ENCODE results near the gene RBM17.
"Not testable (repeated sequence)": the region's sequence is repeated elsewhere in the genome, so short reads cannot be mapped to it uniquely, and the experiment has no call there.

The RBM17 gene

DNA sequence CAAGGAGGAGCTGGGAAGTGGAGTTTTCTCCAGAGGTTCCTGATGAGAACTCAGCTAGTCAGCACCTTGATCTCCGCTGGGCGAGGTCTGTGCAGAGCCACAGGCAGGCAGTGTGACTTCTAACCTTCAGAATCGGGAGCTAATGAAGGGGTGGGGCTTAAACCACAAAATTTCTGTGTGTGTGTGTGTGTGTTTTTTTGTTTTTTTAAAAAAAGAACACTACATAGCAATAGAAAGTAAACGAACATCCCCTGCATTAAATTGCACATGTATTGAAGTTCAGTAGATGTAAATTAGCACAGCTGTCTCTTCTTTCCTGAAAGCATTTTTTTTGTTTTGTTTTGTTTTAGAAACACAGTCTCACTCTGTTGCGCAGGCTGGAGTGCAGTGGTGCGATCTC, 46.2 kb downstream of the RBM17 start:
- DNase-seq (ENCODE audit: low read depth in 2 of 3, low spot score in 2 of 3): no peak

DNA sequence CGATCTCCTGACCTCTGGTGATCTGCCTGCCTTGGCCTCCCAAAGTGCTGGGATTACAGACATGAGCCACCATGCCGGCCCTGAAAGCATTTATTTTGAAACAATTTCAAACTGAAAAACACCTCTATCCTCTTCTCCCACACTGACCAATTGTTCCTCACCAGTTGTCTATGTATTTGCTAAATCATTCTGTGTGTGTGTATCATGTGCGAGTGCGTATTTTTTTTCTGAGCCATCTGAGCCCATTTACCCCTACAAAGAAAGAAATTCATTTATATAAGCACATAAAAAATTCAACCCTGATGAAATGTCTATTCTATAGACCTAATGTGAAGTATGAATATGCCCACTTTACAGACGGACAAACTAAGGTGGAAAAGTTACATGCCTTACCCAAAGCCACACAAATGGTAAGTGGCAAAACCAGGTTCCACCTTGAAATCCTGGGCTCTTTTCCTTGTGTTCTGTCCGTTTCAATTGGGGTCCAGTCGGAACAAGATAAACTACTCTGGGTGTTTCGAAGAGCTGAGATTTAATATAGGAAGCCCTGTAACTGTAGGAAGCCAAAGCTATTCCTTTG, 46.8 kb downstream of the RBM17 start:
- no peak for DNase-seq (ENCODE audit: low read depth in 2 of 3, low spot score in 2 of 3)

DNA sequence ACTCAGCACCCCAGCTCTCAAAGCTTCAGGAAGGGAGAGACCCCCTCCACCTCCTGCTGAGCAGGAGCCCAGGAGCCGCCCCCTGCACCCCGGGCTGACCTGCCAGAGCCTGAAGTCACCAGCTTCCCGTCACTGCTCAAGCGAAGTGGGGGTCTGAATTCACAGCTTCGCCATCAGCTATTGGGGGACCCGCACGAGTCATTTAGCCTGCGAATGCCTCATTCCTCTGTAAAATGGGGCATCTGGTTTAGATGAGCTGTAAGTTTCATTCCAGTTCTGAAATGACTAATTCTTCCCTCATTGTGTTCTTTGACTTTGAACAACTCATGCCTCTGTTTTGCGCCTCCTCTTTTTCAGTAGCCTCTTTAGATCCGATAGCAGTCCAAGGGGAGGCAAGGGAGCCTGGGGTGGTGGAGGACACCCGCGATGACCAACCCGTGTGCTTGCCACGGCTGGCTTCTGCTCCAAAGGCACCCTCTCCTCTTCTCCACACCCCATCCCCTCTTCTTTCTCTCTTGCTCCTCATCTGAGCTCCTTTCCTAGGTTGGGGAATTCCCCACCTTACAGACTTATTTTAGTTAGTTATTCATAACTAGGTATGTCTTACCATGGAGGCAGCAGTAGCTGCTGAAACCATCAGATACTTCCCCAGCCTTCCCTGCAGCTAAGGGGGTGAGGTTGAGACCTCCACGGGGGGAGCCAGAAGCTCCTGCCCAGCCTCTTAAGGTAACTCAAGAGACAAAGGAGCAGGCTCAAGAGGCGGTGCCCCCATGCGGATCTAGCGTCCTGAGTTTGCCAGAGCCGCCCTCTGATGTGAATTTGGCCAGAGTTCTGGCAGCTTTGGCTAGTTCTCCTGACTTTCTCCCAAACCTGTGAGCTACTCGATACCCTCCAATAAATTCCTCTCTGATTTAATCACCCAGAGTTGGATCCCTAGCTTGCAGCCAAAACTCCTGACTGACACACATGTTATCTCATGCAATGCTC, 47.7 kb downstream of the RBM17 start:
- DNase-seq (ENCODE audit: low read depth in 2 of 3, low spot score in 2 of 3): peak in 1 of 3 experiments; percentile 59

DNA sequence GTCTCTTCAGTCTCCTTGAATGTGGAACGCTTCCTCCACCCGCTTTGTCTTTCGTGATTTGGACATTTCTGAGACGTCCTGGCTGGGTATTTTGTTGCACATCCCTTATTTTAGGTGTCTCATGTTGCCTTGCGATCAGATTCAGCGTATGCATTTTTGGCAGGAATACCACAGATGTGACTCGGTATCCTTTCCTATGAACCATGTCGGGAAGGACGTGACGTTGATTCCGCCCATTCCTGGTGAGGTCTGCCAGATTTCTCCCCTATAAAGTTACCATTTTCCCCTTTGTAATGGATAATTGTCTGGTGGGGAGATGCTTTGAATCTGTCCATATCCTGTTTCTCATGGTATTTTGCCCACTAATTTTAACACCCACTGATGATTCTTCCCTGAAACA, 49.6 kb downstream of the RBM17 start:
- DNase-seq (ENCODE audit: low read depth in 2 of 3, low spot score in 2 of 3): no peak

DNA sequence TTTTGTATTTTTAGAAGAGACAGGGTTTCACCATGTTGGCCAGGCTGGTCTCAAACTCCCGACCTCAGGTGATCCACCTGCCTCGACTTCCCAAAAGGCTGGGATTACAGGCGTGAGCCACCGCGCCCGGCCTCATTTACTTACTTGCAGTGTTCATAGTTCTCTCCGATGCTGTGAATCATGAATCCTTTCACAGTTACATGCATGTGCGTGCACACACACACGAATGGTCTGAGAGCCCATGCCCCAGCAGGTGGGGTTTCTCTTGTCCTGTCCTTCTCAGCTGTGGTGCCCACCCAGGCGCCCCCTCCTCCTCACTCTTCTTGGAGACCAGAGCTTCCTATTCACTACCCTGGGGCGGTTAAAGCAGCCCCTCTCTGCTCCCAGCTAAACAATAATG, 50.6 kb downstream of the RBM17 start:
- no peak for DNase-seq (ENCODE audit: low read depth in 2 of 3, low spot score in 2 of 3)

DNA sequence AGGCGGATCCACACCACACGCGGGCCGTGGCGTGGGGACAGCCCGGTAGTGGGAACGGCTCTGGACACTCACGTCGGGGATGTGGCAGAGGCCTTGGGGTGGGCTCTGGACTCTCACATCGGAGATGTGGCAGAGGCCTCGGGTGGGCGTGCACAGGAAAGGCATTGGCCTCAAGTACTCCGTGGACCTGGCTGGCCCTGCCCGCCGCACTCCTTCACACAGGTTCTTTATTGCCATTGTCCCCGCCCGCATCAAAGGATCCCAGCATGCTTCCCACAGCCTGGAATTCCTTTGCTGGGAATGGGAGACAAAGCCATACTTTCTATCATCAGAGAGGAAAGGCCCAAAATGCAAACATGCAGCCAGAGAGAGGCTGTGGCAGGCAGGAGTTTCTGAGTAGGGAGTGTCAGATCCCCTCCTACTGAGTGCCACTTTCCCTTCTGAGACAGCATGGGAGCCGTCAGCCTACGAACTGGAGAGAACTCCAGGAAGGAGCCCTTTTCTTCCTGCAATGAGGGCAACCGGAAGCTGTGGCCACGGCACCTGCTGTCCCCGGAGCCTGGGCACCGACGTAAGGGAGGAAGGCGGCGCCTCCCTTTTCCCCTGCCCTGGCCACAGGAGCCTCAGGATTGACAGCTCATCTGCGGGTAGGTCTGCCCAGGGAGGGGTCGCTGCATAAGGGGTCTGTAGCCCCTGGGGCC, 51.5 kb downstream of the RBM17 start:
- DNase-seq (ENCODE audit: low read depth in 2 of 3, low spot score in 2 of 3): no peak

DNA sequence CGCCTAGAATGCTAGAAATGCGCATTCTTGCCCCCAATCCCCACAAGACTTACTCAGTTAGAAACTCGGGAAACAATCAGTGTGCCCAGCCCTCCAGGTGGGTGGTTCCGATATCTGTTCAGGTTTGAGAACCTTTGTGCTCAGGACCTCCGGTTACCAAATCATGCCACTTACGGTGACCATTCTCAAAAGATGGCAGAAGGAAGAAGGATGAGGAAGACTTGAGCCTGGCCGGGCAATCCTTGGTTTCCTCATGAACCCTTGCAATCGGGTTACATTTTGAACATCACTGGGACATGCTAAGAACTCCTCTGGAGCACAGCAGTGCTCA, 52.1 kb downstream of the RBM17 start:
- DNase-seq (ENCODE audit: low read depth in 2 of 3, low spot score in 2 of 3): no peak

DNA sequence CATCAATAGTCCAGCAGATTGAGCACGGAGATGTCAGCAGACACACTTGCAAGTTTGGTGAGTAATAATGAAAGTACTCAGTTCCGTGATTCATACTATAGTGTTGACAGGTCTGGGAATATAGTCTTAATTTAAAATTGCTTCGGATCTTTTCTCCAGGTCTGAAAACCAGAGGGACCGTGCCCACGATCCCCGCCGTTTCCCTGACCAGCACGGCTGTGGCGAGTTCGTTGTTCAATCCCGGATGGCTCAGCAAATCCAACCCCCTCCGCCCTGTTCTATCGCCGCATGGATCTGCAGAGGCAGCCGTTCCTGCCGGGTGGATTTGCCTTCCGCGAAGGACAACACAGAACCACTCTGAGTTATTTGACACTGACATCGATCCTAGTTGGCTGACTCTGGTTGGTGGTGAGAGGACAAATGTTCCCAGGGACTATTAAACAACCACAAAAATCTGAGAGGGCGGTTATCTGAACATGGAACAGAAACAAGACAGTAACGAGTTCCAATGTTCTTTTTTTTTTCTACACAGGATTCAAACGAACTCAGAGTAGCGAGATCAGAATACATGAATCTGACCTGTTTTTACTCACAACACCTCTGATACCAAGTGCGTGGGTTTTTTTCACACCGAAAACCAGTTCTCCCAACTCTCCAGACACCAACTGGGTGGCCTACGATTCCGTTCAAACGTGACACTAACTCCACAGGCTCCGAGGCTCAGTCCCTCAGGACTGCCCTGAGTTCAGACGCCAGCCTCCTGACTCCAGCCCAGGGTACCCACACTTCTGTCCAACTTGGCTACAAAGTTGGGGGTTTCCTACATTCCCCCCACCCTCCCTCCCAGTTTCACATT, 52.7 kb downstream of the RBM17 start:
- peak in 1 of 3 experiments; percentile 43 for DNase-seq (ENCODE audit: low read depth in 2 of 3, low spot score in 2 of 3)

DNA sequence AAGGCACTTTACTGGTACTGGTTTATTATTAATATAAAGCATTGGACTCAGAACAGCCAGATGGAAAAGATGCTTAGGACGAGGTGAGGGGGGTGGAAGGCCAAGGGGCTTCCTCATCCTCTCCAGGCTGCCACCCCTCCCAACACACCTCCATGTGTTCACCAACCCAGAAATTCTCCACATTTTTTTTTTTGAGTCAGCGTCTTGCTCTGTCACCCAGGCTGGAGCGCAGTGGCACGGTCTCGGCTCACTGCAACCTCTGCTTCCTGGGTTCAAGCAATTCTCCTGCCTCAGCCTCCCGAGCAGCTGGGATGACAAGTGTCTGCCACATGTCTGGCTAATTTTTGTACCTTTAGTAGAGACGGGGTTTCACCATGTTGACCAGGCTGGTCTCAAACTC, 53.4 kb downstream of the RBM17 start:
- DNase-seq (ENCODE audit: low read depth in 2 of 3, low spot score in 2 of 3): not testable (repeated sequence)

DNA sequence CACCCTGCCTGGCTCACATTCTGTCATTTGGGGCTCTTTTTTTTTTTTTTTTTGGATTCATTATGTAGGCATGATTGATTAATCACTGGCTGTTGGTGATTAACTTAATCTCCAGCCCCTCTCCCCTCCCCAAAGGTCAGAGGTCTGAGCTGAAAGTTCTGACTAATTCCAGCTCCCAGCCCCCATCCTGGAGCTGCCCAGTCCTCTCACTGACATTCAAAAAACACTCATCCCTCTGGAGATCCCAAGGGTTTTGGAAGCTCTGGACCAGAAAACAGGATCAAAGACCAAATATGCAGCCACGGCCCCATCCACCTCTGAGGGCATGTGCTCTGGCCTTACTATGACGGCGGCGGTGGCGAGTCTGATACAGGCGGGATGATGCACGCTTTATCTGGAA, 53.8 kb downstream of the RBM17 start:
- DNase-seq (ENCODE audit: low read depth in 2 of 3, low spot score in 2 of 3): no peak

DNA sequence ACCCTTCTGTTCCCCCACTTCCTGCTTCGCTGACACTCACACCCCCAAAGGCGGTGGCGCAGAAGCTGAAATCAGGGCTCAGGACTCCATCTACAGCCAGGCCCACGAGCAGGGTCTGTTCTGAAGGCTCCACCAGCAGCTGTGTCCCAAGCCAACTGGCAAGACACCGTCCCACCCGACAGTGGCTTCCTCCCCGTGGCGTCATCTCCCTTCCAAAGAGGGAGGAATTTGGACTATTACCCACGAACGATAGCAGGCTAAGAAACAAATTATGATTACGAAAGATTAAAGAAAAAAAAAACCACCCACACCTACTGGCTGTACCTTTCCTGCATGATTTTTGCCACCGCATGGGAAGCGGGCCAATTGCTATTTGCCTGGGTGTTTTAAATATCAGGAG, 54.3 kb downstream of the RBM17 start:
- DNase-seq (ENCODE audit: low read depth in 2 of 3, low spot score in 2 of 3): no peak

DNA sequence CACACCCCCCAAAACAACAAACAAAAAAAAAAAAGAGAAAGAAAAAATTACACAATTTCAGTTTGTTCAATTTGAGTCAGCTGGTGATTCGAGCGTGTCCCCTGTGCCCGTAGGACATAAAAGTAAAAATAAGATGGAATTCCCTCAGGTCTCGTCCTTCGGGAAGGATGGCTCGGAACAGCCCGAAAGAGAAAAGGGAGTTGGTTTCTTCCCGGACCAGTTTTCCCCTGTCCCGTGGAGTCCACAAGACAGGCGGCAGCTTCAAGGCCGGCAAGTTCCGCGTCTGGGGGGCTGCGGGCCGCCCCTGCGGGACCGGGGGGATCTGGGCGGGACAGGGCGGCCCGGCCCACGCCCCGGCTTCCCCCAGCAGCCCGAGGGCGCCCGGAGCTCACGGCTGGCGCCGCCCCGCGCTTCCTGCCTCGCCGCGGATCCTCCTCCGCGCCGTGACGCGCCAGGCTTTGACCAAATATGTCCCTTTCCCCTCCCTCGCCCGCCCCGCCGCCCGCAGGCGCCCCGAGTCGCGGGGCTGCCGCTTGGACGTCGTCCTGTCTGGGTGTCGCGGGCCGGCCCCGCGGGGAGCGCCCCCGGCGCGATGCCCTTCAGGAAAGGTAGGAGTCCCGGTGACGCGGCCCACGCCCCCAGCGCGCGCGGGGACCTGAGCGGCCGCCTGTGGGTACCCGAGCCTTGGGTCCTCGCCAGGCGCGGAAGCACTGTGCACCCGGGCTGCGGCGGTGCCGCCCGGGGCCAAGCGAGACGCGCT, 55.8 kb downstream of the RBM17 start:
- DNase-seq (ENCODE audit: low read depth in 2 of 3, low spot score in 2 of 3): peak; percentile 74 to 83 (median 81)

DNA sequence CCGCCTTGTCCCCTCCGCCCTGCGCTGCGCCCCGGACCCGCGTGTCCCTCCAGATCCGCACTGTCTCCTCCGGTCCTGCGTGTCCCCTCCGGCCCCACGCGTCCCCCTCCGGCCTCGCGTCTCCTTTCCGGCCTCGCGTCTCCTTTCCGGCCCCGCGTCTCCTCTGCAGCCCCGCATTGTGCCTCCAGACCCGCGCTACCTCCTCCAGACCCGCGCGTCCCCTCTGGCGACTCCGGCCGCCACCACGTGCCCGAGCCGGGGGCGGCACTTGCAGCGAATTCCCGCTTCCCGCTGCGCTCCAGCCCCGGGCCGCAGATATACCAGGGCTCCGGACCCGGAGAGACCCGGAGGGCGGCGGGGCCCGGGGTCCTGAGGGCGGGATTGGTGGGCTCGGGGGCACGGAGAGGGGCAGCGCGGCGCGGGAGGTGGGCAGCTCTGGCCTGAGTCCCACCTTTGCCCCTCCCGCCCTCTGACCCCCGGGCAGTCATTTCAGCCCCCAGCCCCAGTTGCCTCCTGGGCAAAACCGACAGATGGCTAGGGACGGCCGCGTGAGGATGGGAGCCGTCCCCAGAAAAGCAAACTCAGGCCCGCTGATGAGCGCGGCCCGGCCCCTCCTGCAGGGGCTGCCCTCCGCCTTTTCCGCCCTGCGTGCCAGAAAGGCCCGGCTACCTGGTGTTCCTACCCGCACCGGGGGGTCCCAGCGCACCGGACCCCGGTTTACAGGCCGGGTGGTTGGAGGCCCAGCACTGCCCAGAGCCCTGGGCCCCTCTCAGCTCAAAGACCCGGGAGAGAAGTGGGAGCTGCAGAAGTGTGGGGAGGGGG, 56.5 kb downstream of the RBM17 start:
- DNase-seq (ENCODE audit: low read depth in 2 of 3, low spot score in 2 of 3): no peak

DNA sequence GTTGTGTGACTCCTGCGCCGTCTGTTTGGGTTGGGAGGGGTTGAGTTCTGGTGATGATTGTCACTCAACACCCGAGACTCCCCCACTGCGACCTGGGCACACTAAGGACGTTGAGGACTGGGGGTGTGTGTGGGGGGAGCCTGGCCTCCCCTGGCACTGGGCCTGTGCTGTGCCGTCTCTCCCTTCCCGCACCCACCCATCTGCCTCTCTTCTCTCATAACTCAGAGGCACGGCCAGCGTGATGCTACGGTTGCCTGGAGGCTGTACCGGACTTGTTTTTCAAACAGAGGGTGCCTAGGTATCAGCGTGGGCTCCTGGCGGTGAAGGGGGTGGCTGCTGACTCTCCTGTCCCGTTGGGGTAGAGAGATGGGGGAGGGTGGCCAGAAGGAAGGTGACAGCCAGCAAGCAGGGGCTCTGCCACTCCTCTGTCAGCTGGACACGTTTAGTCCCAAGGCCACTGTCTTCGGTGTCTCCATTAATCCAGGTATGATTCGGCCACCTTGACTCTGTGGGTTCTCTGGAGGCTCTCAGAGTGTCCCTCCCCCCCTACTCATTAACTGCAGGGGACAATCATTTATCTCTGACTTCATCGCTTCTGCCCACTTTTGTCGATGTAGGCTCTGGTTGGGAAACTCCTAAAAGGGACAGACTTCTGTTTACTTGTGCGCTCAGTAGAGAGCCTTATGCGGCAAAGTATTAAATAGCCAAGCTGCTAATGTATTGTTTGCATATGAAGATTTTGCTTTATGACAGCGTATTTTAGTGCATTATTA, 57.4 kb downstream of the RBM17 start:
- no peak for DNase-seq (ENCODE audit: low read depth in 2 of 3, low spot score in 2 of 3)

DNA sequence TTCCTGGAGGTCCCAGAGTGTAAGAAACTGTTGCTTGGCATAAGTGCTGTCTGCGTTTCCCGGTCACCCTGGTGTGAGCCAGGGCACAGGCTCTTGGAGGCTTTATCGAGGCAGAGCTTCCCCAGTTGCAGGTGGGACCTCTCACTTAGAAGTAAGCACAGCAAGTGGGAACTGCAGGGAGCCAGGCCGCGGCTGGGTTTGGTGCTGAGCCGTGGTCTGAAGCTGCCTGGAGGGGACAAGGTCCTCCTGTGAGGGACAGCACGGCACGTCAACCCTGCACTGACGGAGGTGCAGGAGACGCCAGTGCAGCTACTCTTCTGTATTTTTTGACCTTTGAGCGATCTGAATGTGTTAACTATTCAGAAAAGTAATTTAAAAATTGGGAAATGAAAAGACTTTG, 58.1 kb downstream of the RBM17 start:
- DNase-seq (ENCODE audit: low read depth in 2 of 3, low spot score in 2 of 3): no peak

DNA sequence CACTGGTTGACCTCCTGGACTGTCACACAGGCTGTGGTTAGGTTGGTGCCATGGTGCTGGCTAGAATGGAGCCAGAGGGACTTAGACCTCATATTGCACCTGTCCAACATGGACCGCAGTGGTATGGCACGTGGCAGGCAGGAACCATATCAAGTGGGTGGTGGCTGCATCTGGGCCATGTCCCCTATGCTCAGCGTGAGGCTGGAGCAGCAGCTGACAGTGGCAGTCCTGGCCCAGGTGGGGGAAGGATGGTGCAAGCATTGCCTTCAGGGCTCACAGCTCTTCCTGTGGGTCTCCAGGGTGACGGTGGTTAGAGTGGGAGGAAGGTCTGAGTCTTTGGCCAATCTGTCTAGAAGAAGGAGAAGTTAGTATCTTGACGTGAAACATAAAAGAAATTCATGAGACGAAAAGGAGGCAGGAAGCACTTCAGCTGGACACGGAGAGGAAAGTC, 59.4 kb downstream of the RBM17 start:
- DNase-seq (ENCODE audit: low read depth in 2 of 3, low spot score in 2 of 3): no peak

DNA sequence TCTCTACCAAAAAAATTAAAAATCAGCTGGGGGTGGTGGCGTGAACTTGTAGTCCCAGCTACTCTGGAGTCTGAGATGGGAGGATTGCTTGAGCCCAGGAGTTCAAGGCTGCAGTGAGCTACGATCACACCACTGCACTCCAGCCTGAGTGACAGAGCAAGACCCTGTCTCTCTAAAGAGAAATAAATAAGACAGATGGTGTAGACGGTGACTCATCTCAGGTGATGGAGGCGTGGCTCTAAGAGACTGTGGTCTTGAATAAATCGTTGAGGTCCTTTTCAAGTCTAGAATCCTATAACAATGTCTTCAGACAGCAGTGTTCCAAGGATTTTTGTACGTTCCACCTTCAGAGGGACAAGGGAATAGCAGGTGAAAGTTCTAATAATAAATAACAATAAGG, 60.1 kb downstream of the RBM17 start:
- DNase-seq (ENCODE audit: low read depth in 2 of 3, low spot score in 2 of 3): no peak

DNA sequence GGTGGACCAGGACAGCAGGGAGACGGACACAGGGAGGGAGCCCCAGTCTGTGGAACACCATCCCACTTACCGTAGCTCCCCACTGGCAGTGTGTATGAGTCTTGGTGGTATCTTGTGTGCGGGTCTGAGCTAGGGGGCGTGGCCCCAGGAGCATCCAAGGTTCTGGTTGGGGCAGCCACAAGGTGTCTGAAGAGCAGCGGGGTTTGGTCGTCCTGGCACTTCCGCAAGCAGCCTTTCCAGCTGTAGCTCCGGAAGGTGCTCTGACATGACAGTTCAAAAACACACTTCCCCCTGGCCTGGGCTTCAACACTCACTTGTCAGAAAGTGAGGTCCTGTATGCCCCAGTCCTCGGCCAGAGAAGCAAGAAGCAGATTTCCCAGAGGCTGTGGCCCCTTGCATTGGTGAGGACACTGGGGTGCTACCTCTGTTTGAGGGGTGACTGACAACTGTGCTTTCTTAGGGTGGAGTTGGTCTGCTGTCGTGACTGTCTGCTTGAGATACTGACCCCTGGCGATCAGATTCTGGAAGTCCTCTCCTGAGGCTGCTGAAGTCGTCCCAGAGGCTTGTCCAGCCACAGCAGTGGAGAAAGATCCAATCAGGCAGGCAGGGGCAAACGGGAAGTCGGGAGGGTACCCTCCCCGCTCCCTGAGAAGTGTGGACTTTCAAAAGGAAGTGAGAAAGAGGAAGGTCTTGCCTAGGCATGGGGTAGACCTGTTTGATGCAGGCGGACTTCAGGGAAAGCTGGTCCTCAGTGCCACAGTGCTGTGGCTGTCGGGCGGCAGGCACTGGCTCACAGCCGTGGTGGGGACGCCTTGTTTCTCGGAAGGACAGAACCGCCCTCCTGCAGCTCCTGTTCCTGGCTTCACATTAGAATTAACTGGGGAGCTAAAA, 62.5 kb downstream of the RBM17 start:
- no peak for DNase-seq (ENCODE audit: low read depth in 2 of 3, low spot score in 2 of 3)

Measured in activated CD8-positive, alpha-beta memory T cell treated with anti-CD3 and anti-CD28 coated beads for 48 hours (primary cell).